Daoy (cell line): ENCODE results near the gene YIF1B. TPM values are rescaled to one million over a fixed set of nuclear protein-coding genes. Genes with fewer than 3 reads are reported as not detected.
"Not testable (repeated sequence)": the region's sequence is repeated elsewhere in the genome, so short reads cannot be mapped to it uniquely, and the experiment has no call there.

Experiments used
- DNase-seq: peaks from one replicate; pipeline ENCODE4 v3.0.0-alpha.2; 2015; ENCODE audit warnings: low read depth
- total RNA-seq: library from RNA; depleted of rRNA; stranded (reverse); fragments of >200 nt; shearing (Covaris generic); gene quantifications from 2 replicates; pipeline ENCODE4 v1.2.3, GENCODE V29; 2014; rRNA removed

The YIF1B gene, protein sequence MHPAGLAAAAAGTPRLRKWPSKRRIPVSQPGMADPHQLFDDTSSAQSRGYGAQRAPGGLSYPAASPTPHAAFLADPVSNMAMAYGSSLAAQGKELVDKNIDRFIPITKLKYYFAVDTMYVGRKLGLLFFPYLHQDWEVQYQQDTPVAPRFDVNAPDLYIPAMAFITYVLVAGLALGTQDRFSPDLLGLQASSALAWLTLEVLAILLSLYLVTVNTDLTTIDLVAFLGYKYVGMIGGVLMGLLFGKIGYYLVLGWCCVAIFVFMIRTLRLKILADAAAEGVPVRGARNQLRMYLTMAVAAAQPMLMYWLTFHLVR
- 97.5 and 99.7 TPM in 2 replicates for total RNA-seq

DNA sequence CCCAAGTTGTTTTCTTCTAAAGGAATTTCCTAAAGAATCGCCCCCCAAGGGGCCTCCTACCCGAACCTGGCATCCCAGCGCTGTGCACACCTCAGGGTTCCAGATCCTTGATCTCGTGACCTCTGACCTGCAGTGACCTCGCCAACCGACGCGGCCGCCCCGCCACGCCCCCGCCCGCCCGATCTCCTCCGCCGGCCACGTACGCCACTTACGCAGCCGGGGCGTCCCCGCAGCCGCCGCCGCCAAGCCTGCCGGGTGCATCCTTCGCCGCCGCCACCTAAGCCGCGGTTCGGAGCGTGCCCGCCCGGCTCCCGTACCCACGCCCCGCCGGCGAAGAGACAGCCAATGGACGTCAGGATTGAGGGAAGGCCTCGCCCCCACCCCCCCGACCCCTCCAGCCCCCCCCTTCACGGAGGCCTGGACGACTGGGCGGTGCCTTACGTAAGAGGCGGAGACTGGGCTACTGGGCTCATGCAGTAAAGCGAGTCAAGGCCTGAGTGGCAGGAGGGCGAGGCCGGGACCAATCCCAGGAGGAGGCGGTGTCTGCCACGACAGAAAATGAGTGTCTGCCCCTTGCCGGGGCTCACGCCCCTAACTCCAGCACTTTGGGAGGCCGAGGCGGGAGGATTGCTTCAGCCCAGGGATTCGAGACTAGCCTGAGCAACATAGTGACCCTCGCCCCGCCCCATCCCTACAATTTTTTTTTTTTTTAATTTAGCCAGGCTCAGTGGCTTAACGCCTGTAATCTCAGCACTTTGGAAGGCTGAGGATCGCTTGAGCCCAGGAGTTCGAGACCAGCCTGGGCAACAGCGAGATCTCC, at the start of gene YIF1B:
Gene YIF1B, minus strand, starts transcription at position 291 of the 820 bp plus-strand sequence. Its CDS starts 30 bp downstream, at position 261.
- DNase-seq = peak; percentile 99

DNA sequence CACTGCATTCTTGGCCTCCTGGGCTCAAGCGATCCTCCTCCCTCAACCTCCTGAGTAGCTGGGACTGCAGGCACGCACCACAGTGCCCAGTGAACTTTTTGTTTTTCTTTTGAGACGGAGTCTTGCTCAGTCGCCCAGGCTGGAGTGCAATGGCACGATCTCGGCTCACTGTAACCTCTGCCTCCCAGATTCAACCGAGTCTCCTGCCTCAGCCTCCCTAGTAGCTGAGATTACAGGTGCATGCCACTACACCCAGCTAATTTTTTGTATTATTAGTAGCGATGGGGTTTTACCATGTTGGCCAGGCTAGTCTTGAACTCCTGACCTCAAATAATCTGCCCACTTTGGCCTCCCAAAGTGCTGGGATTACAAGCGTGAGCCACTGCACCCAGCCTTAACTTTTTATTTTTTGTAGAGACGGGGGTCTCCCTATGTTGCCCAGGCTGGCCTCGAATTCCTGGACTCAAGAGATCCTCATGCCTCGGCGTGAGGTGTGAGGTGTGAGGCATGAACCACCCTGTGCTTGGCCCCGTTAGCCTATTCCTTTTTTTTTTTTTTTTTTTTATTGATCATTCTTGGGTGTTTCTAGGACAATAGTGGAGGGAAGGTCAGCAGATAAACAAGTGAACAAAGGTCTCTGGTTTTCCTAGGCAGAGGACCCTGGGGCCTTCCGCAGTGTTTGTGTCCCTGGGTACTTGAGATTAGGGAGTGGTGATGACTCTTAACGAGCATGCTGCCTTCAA, 47.4 kb upstream of the YIF1B start:
- DNase-seq = not testable (repeated sequence)

DNA sequence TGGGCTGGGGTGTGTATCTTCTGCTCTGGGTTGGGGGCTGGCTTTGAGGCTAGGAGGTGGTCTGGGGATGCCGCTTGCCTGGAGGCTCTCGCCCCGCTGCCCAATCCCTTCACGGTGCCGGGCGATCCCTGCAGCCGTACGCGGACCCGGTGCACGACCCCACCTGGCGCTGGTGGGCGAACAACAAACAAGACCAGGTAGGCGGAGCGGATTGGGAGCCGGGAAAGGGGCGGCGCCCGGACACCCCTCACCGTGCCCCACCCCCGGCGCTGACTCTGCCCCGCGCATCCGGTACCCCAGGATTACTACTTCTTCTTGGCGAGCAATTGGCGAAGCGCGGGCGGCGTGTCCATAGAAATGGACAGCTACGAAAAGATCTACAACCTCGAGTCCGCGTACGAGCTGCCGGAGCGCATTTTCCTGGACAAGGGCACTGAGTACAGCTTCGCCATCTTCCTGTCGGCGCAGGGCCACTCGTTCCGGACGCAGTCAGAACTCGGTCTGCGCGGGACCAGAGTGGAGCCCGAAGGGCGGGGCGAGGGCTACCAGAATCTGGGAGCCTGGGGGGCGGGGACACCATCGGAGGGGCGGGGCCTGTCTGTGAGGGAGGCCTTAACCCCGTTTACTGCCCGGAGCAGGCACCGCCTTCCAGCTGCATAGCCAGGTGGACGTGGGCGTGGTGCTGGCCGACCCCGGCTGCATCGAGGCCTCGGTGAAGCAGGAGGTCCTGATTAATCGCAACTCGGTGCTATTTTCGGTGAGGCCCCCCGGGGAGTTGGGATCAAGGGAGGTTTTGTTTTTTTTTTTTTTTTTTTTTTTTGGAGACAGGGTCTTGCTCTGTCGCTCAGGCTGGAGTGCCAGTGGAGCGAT, 46.6 kb upstream of the YIF1B start:
- peak; percentile 89 for DNase-seq

DNA sequence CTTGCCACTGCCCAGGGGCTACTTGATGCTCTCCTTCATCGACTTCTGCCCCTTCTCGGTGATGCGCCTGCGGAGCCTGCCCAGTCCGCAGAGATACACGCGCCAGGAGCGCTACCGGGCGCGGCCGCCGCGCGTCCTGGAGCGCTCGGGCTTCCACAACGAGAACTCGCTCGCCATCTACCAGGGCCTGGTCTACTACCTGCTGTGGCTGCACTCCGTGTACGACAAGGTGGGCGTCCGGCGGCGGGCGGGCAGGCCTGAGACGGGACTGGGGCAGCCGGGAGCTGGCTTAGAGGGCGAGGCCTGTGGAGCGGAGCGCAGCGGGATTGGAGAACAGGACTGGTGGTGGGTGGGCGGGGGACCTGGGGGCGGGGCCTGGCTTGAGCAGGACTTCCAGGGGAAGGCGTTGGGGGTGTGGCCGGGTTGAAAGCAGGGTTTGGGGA, 45.9 kb upstream of the YIF1B start:
- peak; percentile 94 for DNase-seq

DNA sequence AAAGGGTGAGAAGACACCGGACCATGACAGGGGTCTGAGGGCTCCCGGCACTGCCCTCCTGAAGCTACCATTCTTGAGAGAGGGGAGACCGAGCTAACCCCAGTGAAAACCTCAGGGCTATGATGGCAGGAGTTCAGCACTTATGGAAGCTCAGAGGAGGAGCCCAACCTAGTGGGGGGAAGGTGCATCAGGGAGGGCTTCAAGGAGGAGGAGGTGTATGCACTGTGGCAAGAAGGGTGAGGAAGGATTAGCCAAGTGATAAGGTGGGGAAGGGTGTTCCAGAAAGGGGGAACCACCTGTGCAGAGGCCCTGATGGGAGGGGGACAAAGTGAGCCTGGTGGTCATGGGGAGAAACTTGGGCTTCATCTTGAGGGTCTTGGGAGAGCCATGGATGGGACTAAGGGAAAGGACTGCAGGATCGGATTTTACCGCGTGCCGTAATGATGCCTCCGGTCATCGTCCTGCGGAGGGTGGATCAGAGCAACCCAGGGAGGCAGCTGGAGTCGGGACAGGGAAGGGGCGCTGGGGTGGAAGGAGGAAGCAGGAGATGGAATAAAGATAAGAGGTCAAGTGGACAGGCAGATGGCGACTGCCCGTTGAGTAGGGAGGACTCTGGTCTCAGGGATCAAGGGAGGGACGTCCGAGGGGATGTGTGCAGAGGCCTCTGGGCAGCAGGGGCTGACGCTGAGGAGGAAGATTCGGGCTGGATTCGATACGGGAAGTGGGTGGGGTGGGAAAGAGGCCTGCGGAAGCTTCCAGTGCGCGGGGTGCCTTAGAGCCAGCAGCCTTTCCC, 45.3 kb upstream of the YIF1B start:
- no peak for DNase-seq

DNA sequence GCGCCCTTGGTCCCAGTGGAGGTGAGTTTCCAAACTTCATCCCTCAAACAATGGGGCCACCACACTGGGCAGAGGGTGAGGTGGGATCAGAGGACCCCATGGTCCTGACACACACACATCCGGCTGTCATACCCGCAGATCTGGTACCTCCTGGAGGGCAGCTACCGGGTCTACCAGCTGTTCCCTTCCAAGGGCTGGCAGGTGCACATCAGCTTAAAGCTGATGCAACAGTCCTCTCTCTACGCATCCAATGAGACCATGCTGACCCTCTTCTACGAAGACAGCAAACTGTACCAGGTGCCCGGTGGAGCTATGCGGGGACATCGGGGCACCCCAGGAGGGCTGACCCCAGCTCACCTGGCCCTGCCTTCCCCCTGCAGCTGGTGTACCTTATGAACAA, 44.6 kb upstream of the YIF1B start:
- no peak for DNase-seq

DNA sequence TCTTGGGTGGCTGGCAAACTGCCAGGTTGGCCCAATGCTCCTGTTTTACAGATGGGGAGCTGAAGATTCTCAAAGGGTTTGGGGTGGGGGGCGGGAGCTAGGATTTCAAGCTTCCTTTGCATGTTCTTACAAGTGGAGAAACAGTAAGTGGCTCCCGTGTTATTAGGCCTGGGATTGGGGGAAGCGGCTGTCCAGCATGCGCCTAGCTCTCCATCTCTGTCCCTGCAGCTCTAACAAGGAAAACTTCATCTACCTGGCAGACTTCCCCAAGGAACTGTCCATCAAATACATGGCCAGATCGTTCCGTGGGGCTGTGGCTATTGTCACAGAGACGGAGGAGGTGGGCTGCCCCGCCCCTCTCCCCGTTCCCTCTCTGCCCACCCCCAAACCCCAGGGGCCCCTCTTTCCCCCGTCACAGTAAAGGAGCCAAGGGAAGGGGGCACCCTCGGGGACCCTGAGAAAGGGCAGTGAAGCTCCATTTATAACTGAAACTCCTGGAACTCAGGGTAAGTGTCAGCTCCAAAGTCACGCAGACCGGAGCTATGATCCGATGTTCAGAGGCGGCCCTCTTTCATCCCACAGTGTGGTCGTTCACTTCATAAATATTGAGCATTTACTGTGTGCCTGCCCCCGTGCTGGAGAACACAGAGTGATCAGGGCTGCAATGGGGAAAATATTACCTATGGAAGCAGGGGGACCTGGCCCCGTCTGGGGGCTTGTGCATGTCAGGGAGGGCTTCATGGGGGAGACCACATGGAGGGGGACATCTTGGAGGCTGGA, 43.7 kb upstream of the YIF1B start:
- DNase-seq = no peak

DNA sequence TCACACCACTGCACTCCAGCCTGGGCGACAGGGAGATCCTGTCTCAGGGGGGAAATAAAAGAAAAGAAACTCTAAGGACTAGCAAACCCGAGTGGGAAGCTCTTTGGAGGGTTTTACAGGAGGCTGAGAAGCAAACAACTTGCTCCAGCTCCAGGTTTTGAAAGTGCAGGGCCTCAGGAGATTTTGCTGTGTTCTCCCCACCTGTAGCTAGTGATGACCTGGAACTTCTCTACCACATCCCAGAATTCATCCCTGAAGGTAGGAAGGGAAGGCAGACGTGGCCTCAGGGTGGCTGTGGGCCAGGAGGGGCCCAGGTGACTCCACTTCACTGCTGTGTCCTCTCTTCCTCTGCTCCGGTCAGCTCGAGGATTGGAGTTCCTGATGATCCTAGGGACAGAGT, 42.3 kb upstream of the YIF1B start:
- DNase-seq = no peak

DNA sequence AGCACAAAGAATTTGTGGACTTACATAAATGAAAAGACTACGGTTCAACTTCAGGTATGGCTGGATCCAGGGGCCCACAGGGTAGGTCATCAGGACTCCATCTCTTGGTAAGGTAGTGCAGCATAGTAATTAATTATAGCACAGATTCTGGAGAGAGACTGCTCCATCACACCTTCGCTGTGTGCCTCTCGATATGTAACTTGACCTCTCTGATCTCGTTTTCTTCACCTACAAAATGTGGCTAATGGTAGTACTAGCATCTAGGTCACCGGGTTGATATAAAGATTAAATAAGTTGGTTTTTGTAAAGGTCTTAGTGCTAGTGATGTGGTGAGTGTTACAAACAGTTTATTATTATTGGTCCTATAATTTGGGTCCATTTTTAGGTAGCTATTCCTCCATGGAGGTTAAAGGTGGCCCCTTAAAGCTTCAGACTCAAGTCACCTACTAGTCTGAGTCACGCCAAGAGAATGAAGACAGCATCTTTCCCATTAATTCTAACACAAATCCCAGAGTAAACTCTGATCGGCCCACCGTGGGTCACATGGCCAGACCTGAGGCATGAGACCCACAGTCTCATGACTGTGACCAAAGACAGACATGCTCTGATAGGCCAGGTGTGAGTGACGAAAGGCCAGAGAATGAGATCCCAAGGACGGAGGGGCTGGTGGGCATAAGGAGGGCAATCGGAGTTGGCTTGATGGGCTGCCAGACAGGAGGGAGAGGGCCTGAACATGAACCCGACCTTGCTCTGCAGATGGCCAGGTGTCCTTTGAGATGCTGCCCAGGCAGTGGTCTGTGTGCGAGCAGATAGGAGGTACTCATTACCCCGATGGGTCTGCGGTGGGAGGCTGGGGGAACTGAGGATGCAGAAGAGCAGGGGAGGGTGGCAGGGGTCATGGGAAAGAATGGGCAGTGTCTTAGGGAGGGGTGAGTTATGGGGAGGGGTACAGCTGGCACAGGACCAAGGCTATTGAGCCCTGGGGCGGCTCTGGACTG, 40.3 kb upstream of the YIF1B start:
- DNase-seq = no peak

DNA sequence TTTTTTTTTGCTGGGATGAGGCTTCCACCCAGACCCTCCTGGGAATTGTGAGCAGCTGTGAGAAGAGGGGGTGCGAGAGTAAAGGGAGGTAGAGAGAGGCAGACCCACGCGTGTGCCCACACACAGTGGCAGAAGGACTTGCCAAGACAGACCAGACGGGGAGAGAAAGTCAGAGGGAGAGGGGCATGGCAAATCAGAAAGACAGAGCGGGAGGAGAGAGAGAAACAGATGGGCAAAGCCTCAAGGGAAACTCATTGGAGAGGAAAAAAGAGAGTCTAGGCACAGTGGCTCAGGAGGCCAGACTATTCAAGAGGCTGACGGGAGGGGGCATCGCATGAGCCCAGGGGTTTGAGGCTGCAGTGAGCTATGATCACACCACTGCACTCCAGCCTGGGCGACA, 36.9 kb upstream of the YIF1B start:
- DNase-seq = no peak

DNA sequence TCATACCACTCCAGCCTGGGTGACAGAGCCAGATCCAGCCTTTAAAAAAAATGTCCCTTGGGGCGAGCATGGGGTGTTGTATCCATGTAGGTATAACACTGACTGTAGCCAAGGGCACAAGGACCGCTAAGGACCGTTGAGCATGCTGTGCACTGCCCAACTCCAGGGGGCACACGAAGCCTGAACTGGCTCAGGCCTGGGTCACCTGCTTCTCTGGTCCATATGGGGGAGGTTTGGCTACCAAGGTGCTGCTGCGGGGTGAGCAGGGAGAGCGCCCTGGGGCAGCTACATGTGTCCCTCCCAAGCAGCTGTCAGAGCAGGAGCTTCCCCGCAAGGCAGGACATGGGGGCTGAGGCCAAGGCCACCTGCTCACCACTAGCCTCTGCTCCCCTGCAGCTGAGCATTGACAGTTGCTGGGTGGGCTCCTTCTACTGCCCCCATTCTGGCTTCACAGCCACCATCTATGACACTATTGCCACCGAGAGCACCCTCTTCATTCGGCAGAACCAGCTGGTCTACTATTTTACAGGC, 36.2 kb upstream of the YIF1B start:
- no peak for DNase-seq

DNA sequence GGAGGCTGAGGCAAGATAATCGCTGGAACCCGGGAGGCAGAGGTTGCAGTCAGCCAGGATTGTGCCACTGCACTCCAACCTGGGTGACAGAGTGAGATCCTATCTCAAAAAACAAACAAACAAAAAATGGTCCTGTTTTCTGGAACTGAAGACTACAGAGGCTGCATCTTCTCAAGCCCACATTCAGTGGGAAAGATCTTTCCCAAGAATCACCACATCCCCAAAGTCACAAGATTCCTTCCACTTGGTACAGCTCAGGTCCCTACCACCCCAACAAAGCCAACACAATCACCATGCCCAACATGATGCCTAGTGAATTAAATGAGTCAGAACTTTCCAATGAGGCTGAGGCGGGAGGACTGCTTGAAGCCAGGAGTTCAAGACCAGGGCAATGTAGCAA, 35.1 kb upstream of the YIF1B start:
- DNase-seq = no peak

DNA sequence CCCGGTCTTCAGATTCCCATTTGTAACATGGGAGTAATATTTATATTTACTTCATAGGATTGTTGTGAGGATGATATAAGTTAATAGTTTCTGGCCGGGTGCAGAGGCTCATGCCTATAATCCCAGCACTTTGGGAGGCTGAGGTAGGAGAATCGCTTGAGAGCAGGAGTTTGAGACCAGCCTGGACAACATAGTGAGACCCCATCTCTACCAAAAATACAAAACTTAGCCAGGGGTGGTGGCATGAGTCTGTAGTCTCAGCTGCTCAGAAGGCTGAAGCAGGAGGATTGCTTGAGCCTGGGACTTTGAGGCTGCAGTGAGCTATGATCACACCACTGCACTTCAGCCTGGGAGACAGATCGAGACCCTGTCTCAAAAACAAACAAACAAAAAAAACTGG, 31.1 kb upstream of the YIF1B start:
- no peak for DNase-seq

DNA sequence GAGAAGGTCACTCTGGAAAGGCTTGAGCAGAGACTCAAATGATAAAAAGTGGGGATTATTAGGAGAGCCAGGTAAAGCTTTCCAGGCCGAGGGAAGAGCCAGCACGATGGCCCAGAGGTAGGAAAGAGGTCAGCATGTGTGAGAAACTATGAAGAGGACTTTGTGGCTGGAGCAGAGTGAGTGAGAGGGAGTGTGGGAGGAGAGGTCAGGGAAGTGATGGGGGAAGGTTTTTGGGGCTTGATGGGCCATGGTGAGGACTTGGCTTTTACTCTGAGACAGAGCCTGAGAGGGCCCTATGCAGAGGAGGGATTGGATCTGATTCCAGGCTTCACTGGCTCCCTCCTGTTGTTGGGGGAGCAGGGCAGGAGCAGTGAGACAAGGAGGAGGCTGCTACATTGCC, 25.2 kb upstream of the YIF1B start:
- DNase-seq = no peak

DNA sequence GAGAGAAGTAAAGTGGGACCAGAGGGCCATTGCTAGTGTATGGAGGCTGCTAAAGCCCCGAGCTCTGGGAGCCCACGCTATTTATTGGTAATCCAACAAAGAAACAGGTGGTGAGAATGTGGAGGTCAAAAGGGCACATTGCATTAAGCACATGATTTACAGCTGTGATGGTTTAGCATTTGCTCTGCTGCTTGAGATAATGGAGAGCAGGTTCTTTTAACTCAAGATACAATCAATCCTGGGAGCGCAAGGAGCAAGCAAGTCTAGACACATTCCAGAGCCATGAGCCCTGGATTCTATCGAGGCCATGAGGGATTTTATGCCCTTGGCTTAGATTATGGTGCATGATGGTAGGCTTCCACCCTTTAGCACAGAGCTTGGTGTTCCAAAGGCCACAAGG, 23.3 kb upstream of the YIF1B start:
- not testable (repeated sequence) for DNase-seq

DNA sequence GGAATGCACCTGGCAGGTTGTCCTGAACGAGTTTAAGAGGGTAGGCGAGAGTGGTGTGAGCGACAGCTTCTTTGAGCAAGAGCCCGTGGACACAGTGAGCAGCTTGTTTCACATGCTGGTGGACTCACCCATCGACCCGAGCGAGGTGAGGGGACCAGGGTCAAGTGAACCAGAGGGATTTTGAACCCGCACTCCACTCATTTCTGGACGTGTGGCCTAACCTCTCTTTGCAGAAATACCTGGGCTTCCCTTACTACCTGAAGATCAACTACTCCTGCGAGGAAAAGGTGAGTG, 21.6 kb upstream of the YIF1B start:
- no peak for DNase-seq

DNA sequence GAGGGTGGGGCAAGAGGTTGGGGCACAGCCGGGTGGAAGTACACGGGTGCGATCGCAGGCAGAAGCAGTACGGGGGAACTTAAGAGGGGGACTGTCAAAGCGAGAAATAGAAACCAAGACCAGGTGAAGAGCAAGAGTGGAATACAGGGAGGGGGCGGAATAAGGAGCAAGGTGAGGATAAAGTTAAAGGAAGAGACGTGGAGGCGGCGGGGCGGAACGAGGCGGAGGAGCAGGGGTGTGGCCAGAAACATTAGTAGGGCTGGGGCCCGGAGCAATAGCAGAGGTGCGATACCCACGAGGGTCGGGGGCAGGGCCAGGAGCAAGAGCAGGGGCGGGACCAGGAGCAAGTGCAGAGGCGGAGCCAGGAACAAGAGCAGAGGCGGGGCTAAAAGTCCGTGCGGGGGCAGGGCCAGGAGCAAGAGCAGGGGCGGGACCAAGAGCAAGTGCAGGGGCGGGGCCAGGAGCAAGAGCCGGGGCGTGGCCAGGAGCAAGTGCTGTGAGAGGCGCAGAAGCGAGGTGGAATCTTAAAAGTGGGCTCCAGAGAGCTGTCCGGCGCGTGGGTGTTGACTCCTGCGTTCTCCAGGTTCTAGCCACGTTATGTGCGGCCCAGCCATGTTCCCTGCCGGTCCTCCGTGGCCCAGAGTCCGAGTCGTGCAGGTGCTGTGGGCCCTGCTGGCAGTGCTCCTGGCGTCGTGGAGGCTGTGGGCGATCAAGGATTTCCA, 21.1 kb upstream of the YIF1B start:
- peak; percentile 96 for DNase-seq
